SU-DHL-6 (cell line): ENCODE results near the gene FSTL1.

Experiments
- CTCF ChIP-seq: fragments of 200-600 bp; sonication (generic); IDR thresholded peaks from one replicate; pipeline ENCODE4 v1.5.1; 2017; ENCODE audit warnings: antibody characterized with exemption, mild to moderate bottlenecking, low read length, moderate library complexity; ENCODE audit not compliant: insufficient read depth, poor library complexity, severe bottlenecking
- EZH2phosphoT487 ChIP-seq: fragments of 200-600 bp; sonication (generic), shearing (Covaris generic); conservative IDR thresholded peaks from 2 replicates; pipeline ENCODE4 v1.6.1; 2018; ENCODE audit warnings: mild to moderate bottlenecking, antibody characterized with exemption, low read length, moderate library complexity, mixed read lengths

GRCh38 chr3:120352017-120352416 is 98.8 kb downstream of the FSTL1 start:
- no peak for TF ChIP-seq CTCF
- no peak for TF ChIP-seq EZH2phosphoT487
